Right lobe of liver (tissue), 6 donors: ENCODE measurements around the gene CEP95. TPM values are rescaled to one million over a fixed set of nuclear protein-coding genes. Genes with fewer than 3 reads are reported as not detected.

Source experiments
- ATAC-seq, 4 donors: fragments of 200-7000 bp; cut with Tn5 transposase; one replicate each; pipeline ENCODE4 v1.9.1; 2020; ENCODE audit warnings: mild to moderate bottlenecking in 4 of 4, moderate library complexity in 4 of 4
- DNase-seq, 3 donors: peaks; one replicate each; pipeline ENCODE4 v3.0.0-alpha.2; 2020
- H3K27ac ChIP-seq, 3 donors: fragments of 200-600 bp; one replicate each; pipeline ENCODE4 v1.8.0; 2022
- H3K27me3 ChIP-seq, 2 donors: fragments of 200-600 bp; one replicate each; pipeline ENCODE4 v1.8.0; 2022
- H3K36me3 ChIP-seq, 4 donors: fragments of 200-600 bp; sonication (generic) in 1 of 4; one replicate each; pipeline versions ENCODE4 v1.5.1 to v1.8.0; 2017 to 2022; ENCODE audit warnings: control low read depth in 1 of 4
- H3K4me1 ChIP-seq, 4 donors: fragments of 200-600 bp; sonication (generic) in 1 of 4; one replicate each; pipeline versions ENCODE4 v1.5.1 to v1.8.0; 2017 to 2022; ENCODE audit warnings: control low read depth in 1 of 4
- H3K4me3 ChIP-seq, 3 donors: fragments of 200-600 bp; one replicate each; pipeline ENCODE4 v1.8.0; 2022
- H3K9me3 ChIP-seq, 4 donors: fragments of 200-600 bp; sonication (generic) in 1 of 4; one replicate each; pipeline versions ENCODE4 v1.5.1 to v1.8.0; 2017 to 2022; ENCODE audit warnings: control low read depth in 1 of 4
- CTCF ChIP-seq, 4 donors: fragments of 200-600 bp in 3 of 4; fragments of 450-650 bp in 1 of 4; IDR thresholded peaks; one replicate each; pipeline versions ENCODE4 v1.5.1 to v1.8.0; 2016 to 2022; ENCODE audit warnings: antibody characterized with exemption in 4 of 4, mild to moderate bottlenecking in 2 of 4
- POLR2A ChIP-seq: fragments of 450-650 bp; IDR thresholded peaks from one replicate; pipeline ENCODE4 v1.6.1; 2017; ENCODE audit warnings: antibody characterized with exemption, mild to moderate bottlenecking
- WGBS: methylation state at CpG from one replicate; pipeline ENCODE4 v1.1.6; 2018; ENCODE audit warnings: low coverage, low lambda C conversion rate; ENCODE audit not compliant: insufficient coverage; ENCODE audit errors: missing lambda C conversion rate; 5-methylcytosine and 5-hydroxymethylcytosine counted together
- intact Hi-C, 2 donors: fragments of 100-400 bp; cut with DNase I; formaldehyde crosslinking; loops; one replicate each; pipeline versions ENCODE4 v1.11.2 to v1.14.1; 2022
- total RNA-seq, 6 experiments: library from RNA; depleted of rRNA in 2 of 6; stranded (reverse); fragments of >200 nt in 2 of 6; fragmentation: NEBNext Ultra II Directional in 3 of 6; extraction: Animal tissue kit (Norgen Biotek cat#: 25700) in 3 of 6; gene quantifications; one replicate each; pipeline versions ENCODE4 v1.1.0 to v1.2.4, GENCODE V29; 2016 to 2023
- donor health status: DM: no; HTN: yes; CAD: no.
- donor health status: DM: no; HTN: no; CAD: no.
- donor health status: DM: no; HTN: no; CAD: no.
- donor health status: DM: no; HTN: yes; CAD: no.
- donor health status: DM: no; HTN: yes; CAD: no.

Gene CEP95
- total RNA-seq, 6 experiments from 2014 or later: 11.0 to 27.6 (median 14.0) TPM

GRCh38 chr17:64504769-64505339 lies 1.9 kb upstream of the CEP95 start:
- TF ChIP-seq CTCF (IDR thresholded peaks at IDR 0.05) (no peak), POLR2A (no peak)
- ATAC-seq (no peak), DNase-seq (no peak)
- 0% methylated on average over 13 of the region's 13 CpGs for WGBS
- Histone ChIP-seq H3K9me3 (no peaks in the 10 kb centered on the region), H3K4me1 (peaks cover 0 to 47% (median 8%) of the 10 kb centered on the region in 4 donors), H3K36me3 (peaks cover 36 to 60% (median 47%) of the 10 kb centered on the region in 4 donors), H3K4me3 (peak overlapping the region; percentile 87 to 96 (median 87)), H3K27me3 (no peaks in the 10 kb centered on the region), H3K27ac (peak overlapping the region; percentile 97 to 99 (median 99))
- intact Hi-C loops: no loop called here

- H3K4me3 ChIP-seq: peak overlapping the region; percentile 87 to 96 (median 87)
- H3K36me3 ChIP-seq: peaks cover 29 to 60% (median 44%) of the 10 kb centered on the region in 4 donors
- peaks cover 0 to 40% (median 8%) of the 10 kb centered on the region in 4 donors for H3K4me1 ChIP-seq
- intact Hi-C loops: no loop called here
- peak overlapping the region; percentile 97 to 99 (median 99) for H3K27ac ChIP-seq
- TF ChIP-seq CTCF (IDR thresholded peaks at IDR 0.05) (no peak), POLR2A (peak; percentile 68)
- H3K27me3 ChIP-seq: no peaks in the 10 kb centered on the region
- H3K9me3 ChIP-seq: no peaks in the 10 kb centered on the region
- DNase-seq (peak; percentile 90 to 94 (median 94)), ATAC-seq (peak; percentile 61 to 75 (median 72))
- 0% methylated on average over 33 of the region's 76 CpGs for WGBS
Observed at GRCh38 chr17:64505340-64506200, 1.2 kb upstream of the CEP95 start.

GRCh38 chr17:64506201-64506575 lies 589 bp upstream of the CEP95 start, which contains the start of gene DDX5:
TSS of gene DDX5 (minus strand) at chr17:64506289. CDS start at chr17:64506119, 170 bp downstream.
- Histone ChIP-seq H3K27ac (peak within 1 kb of the TSS; percentile 97 to 99 (median 99)), H3K4me1 (peaks cover 0 to 37% (median 8%) of the 10 kb centered on the region in 4 donors), H3K36me3 (peaks cover 24 to 60% (median 41%) of the 10 kb centered on the region in 4 donors), H3K27me3 (no peaks in the 10 kb centered on the region), H3K4me3 (peak within 1 kb of the TSS; percentile 87 to 96 (median 87)), H3K9me3 (no peaks in the 10 kb centered on the region)
- intact Hi-C loops: no loop called here
- ATAC-seq: peak; percentile 79 to 88 (median 84)
- DNase-seq: peak; percentile 97 to 98 (median 98)
- TF ChIP-seq POLR2A (peak; percentile 95), CTCF (IDR thresholded peaks at IDR 0.05) (no peak)
- 1% methylated on average over 12 of the region's 31 CpGs for WGBS

- intact Hi-C loops: no loop called here
- Histone ChIP-seq H3K36me3 (peaks cover 16 to 59% (median 36%) of the 10 kb centered on the region in 4 donors), H3K27me3 (no peaks in the 10 kb centered on the region), H3K4me3 (peak overlapping the region; percentile 87 to 96 (median 87)), H3K27ac (peak overlapping the region; percentile 97 to 99 (median 99)), H3K4me1 (peaks cover 0 to 32% (median 8%) of the 10 kb centered on the region in 4 donors), H3K9me3 (no peaks in the 10 kb centered on the region)
- DNase-seq: no peak
- peak; percentile 12 to 29 (median 25) for ATAC-seq
- TF ChIP-seq CTCF (IDR thresholded peaks at IDR 0.05): peak in 3 of 4 donors; percentile 44 to 51 (median 47)
- TF ChIP-seq POLR2A: no peak
- 0% methylated on average over 13 of the region's 13 CpGs for WGBS
Observed at GRCh38 chr17:64507413-64507782, 621 bp downstream of the CEP95 start.
